PC-9 (cell line): ENCODE results near the gene TMEM132E. TPM values are rescaled to one million over a fixed set of nuclear protein-coding genes. Genes with fewer than 3 reads are reported as not detected.

Source experiments
- BruUV-seq: library from RNA; stranded (reverse); fragments of 400-500 nt; replicated peaks from 2 replicates; lab custom pipeline; 2021; lab: Mats Ljungman, UMichigan
- CTCF ChIA-PET: fragments of 300-600 bp; sonication (Branson Sonifier 250); formaldehyde crosslinking; loops from one replicate; lab custom pipeline; 2022; ENCODE audit warnings: antibody characterized with exemption; lab: Charles Lee
- POLR2A ChIA-PET: fragments of 300-600 bp; sonication (Branson Sonifier 250); formaldehyde crosslinking; loops from one replicate; lab custom pipeline; 2022; ENCODE audit warnings: antibody characterized with exemption; ENCODE audit not compliant: unreplicated experiment; lab: Charles Lee
- DNase-seq, 2 experiments: peaks; one replicate each; pipeline versions ENCODE4 v3.0.0 to v3.0.0-alpha.2; 2015 to 2022; ENCODE audit warnings: mixed read lengths in 1 of 2
- H2AFZ ChIP-seq: fragments of 200-600 bp; sonication (generic); 2 replicates; pipeline ENCODE4 v1.8.1; 2017; ENCODE audit warnings: antibody characterized with exemption
- H3F3A ChIP-seq: fragments of 200-600 bp; sonication (generic); 2 replicates; pipeline ENCODE4 v1.8.1; 2017; ENCODE audit warnings: antibody characterized with exemption, mild to moderate bottlenecking, low read depth; ENCODE audit not compliant: insufficient read depth
- H3K27ac ChIP-seq: fragments of 200-600 bp; sonication (generic); 2 replicates; pipeline ENCODE4 v1.6.1; 2016; ENCODE audit warnings: mixed run types
- H3K27me3 ChIP-seq: fragments of 200-600 bp; sonication (generic); 2 replicates; pipeline ENCODE4 v1.6.1; 2016; ENCODE audit warnings: low read depth, mixed run types; ENCODE audit not compliant: insufficient read depth
- H3K36me3 ChIP-seq: fragments of 200-600 bp; sonication (generic); 2 replicates; pipeline ENCODE4 v1.6.1; 2016; ENCODE audit warnings: low read depth, mixed run types
- H3K4me1 ChIP-seq: fragments of 200-600 bp; sonication (generic); replicated peaks from 2 replicates; pipeline ENCODE4 v1.6.1; 2016; ENCODE audit warnings: mixed run types; ENCODE audit not compliant: insufficient read depth
- H3K4me2 ChIP-seq: fragments of 200-600 bp; sonication (generic); 2 replicates; pipeline ENCODE4 v1.6.1; 2017; ENCODE audit warnings: mixed run types
- H3K4me3 ChIP-seq: fragments of 200-600 bp; sonication (generic); 2 replicates; pipeline ENCODE4 v1.6.1; 2016; ENCODE audit warnings: mixed run types
- H3K79me2 ChIP-seq: fragments of 200-600 bp; sonication (generic); 2 replicates; pipeline ENCODE4 v1.6.1; 2017; ENCODE audit warnings: low read depth, mixed run types
- H3K9me2 ChIP-seq: fragments of 200-600 bp; sonication (generic); 2 replicates; pipeline ENCODE4 v1.8.1; 2017; ENCODE audit warnings: mild to moderate bottlenecking; ENCODE audit not compliant: insufficient read depth
- H3K9me3 ChIP-seq: fragments of 200-600 bp; sonication (generic); 2 replicates; pipeline ENCODE4 v1.8.1; 2016; ENCODE audit warnings: low read depth; ENCODE audit not compliant: insufficient read depth
- H4K20me1 ChIP-seq: fragments of 200-600 bp; sonication (generic); 2 replicates; pipeline ENCODE4 v1.8.1; 2017; ENCODE audit not compliant: insufficient read depth
- CTCF ChIP-seq: fragments of 200-600 bp; sonication (generic); conservative IDR thresholded peaks from 2 replicates; pipeline ENCODE4 v1.6.1; 2017; ENCODE audit warnings: mixed run types, antibody characterized with exemption, mild to moderate bottlenecking, moderate library complexity
- EZH2 ChIP-seq: fragments of 200-600 bp; sonication (generic); IDR thresholded peaks from 2 replicates; pipeline ENCODE4 v1.8.0; 2017; ENCODE audit warnings: antibody characterized with exemption, low read depth
- intact Hi-C: fragments of 100-400 bp; cut with micrococcal nuclease; formaldehyde crosslinking; loops from one replicate; pipeline ENCODE4 v1.10.0; 2022; ENCODE audit not compliant: unreplicated experiment
- total RNA-seq: library from RNA; stranded (reverse); gene quantifications from 2 replicates; pipeline ENCODE4 v1.2.3, GENCODE V29; 2021

TMEM132E gene
- total RNA-seq, 1 experiment from 2014 or later = not detected

- ChIA-PET POLR2A (no interaction called here), CTCF (no interaction called here)
- Histone ChIP-seq H3K79me2 (no peaks in the 10 kb centered on the region), H3K4me1 (no peaks in the 10 kb centered on the region), H4K20me1 (no peaks in the 10 kb centered on the region), H2AFZ (no peak overlapping the region), H3K27me3 (peaks cover 33% of the 10 kb centered on the region), H3K9me2 (no peaks in the 10 kb centered on the region), H3K27ac (no peak overlapping the region), H3K36me3 (no peaks in the 10 kb centered on the region), H3K4me2 (no peak overlapping the region), H3F3A (no peaks in the 10 kb centered on the region), H3K9me3 (no peaks in the 10 kb centered on the region), H3K4me3 (no peak overlapping the region)
- intact Hi-C loops = no loop called here
- DNase-seq = no peak
- no peak for TF ChIP-seq EZH2
- TF ChIP-seq CTCF = no peak
- BruUV-seq = no TSS peak
These were observed 11.5 kb upstream of the TMEM132E start for GRCh38 chr17:34567691-34568465.

GRCh38 chr17:34568953-34569352 lies 10.4 kb upstream of the TMEM132E start:
- intact Hi-C loops = no loop called here
- Histone ChIP-seq H3K27ac (no peak overlapping the region), H2AFZ (no peak overlapping the region), H3K27me3 (peaks cover 30% of the 10 kb centered on the region), H4K20me1 (no peaks in the 10 kb centered on the region), H3K36me3 (no peaks in the 10 kb centered on the region), H3K79me2 (no peaks in the 10 kb centered on the region), H3K9me2 (no peaks in the 10 kb centered on the region), H3K9me3 (no peaks in the 10 kb centered on the region), H3K4me1 (no peaks in the 10 kb centered on the region), H3F3A (no peaks in the 10 kb centered on the region), H3K4me2 (no peak overlapping the region), H3K4me3 (no peak overlapping the region)
- POLR2A ChIA-PET = no interaction called here
- CTCF ChIA-PET = no interaction called here
- DNase-seq = no peak
- BruUV-seq = no TSS peak
- no peak for TF ChIP-seq EZH2
- no peak for TF ChIP-seq CTCF

- intact Hi-C loops = no loop called here
These were observed 9.8 kb upstream of the TMEM132E start for GRCh38 chr17:34569591-34569990.

More at GRCh38 chr17:34569591-34569990, 9.8 kb upstream of the TMEM132E start:
- no peaks in the 10 kb centered on the region for H3K9me3 ChIP-seq
- no peaks in the 10 kb centered on the region for H3K9me2 ChIP-seq
- no peak overlapping the region for H3K4me2 ChIP-seq
- no peak for TF ChIP-seq CTCF
- TF ChIP-seq EZH2 = no peak
- no TSS peak for BruUV-seq
- POLR2A ChIA-PET = no interaction called here
- no peaks in the 10 kb centered on the region for H4K20me1 ChIP-seq
- H3K27ac ChIP-seq = no peak overlapping the region
- no peaks in the 10 kb centered on the region for H3K79me2 ChIP-seq
- no peaks in the 10 kb centered on the region for H3F3A ChIP-seq
- no peak for DNase-seq
- H3K36me3 ChIP-seq = no peaks in the 10 kb centered on the region
- CTCF ChIA-PET = no interaction called here
- H2AFZ ChIP-seq = no peak overlapping the region
- peaks cover 26% of the 10 kb centered on the region for H3K27me3 ChIP-seq
- H3K4me1 ChIP-seq = no peaks in the 10 kb centered on the region
- H3K4me3 ChIP-seq = no peak overlapping the region
